Endodermal cell (in vitro differentiated cells): ENCODE measurements around the gene ARHGEF40. TPM values are rescaled to one million over a fixed set of nuclear protein-coding genes. Genes with fewer than 3 reads are reported as not detected.

Source experiments
- DNase-seq: peaks from one replicate; pipeline ENCODE4 v3.0.0-alpha.2; 2017
- H3K27ac ChIP-seq: 2 replicates; pipeline ENCODE4 v1.5.1; 2013; ENCODE audit warnings: mild to moderate bottlenecking, low read depth, low read length, moderate library complexity
- H3K27me3 ChIP-seq: 2 replicates; pipeline ENCODE4 v1.6.1; 2013; ENCODE audit warnings: mild to moderate bottlenecking, low read length, moderate library complexity; ENCODE audit not compliant: insufficient read depth, control insufficient read depth, poor library complexity, severe bottlenecking
- H3K36me3 ChIP-seq: 2 replicates; pipeline ENCODE4 v1.7.0; 2013; ENCODE audit warnings: mild to moderate bottlenecking, low read length, moderate library complexity; ENCODE audit not compliant: control insufficient read depth, insufficient read depth
- H3K4me1 ChIP-seq: one replicate; pipeline ENCODE4 v1.7.0; 2013; ENCODE audit warnings: low read length; ENCODE audit not compliant: control insufficient read depth, insufficient read depth
- H3K4me3 ChIP-seq: 2 replicates; pipeline ENCODE4 v1.5.1; 2013; ENCODE audit warnings: mild to moderate bottlenecking, low read length, moderate library complexity
- H3K9ac ChIP-seq: 2 replicates; pipeline ENCODE4 v1.6.1; 2013; ENCODE audit warnings: mild to moderate bottlenecking, low read length, moderate library complexity; ENCODE audit not compliant: poor library complexity, severe bottlenecking; ENCODE audit errors: extremely low read depth
- H3K9me3 ChIP-seq: 2 replicates; pipeline ENCODE4 v1.6.1; 2013; ENCODE audit warnings: mild to moderate bottlenecking, low read length, moderate library complexity; ENCODE audit not compliant: control insufficient read depth
- H3K27ac Mint-ChIP-seq: 2 replicates; pipeline ENCODE4 v1.8.0; 2020; ENCODE audit warnings: mixed read lengths
- H3K27me3 Mint-ChIP-seq: 2 replicates; pipeline ENCODE4 v1.8.0; 2021; ENCODE audit warnings: mild to moderate bottlenecking, mixed read lengths; ENCODE audit not compliant: insufficient read depth
- H3K36me3 Mint-ChIP-seq: 2 replicates; pipeline ENCODE4 v1.8.0; 2020; ENCODE audit warnings: low read depth, mixed read lengths
- H3K4me1 Mint-ChIP-seq: 2 replicates; pipeline ENCODE4 v1.8.0; 2020; ENCODE audit warnings: mixed read lengths
- H3K4me3 Mint-ChIP-seq: 2 replicates; pipeline ENCODE4 v1.8.0; 2020; ENCODE audit warnings: mild to moderate bottlenecking, moderate library complexity, mixed read lengths
- H3K9me3 Mint-ChIP-seq: 2 replicates; pipeline ENCODE4 v1.8.0; 2020; ENCODE audit warnings: mild to moderate bottlenecking, mixed read lengths
- CTCF ChIP-seq: fragments of 200-600 bp; sonication (generic); conservative IDR thresholded peaks from 2 replicates; pipeline ENCODE4 v1.5.0; 2021; ENCODE audit warnings: antibody characterized with exemption, mild to moderate bottlenecking
- WGBS, 2 experiments: methylation state at CpG; one replicate each; pipeline versions ENCODE4 v1.1.5 to v1.1.7; 2013; ENCODE audit warnings: missing lambda C conversion rate in 2 of 2, mixed read lengths in 1 of 2; ENCODE audit not compliant: insufficient coverage in 1 of 2, insufficient read length in 1 of 2; 5-methylcytosine and 5-hydroxymethylcytosine counted together
- total RNA-seq, 2 donors: library from RNA; stranded (reverse); fragmentation: NEBNext Ultra II Directional in 1 of 2; extraction: Animal tissue kit (Norgen Biotek cat#: 25700) in 1 of 2; gene quantifications; 2 replicates in 1 of 2; 3 replicates in 1 of 2; pipeline ENCODE4 v1.2.1, GENCODE V29; 2021

ARHGEF40 gene
- total RNA-seq, 2 donors from 2014 or later = 71.1 to 73.5 TPM

- Histone ChIP-seq H3K9me3 (no peaks in the 10 kb centered on the region), H3K4me3 (peak overlapping the region; percentile 81), H3K27me3 (peaks cover 11% of the 10 kb centered on the region), H3K36me3 (no peaks in the 10 kb centered on the region), H3K27ac (peak overlapping the region; percentile 17), H3K9ac (no peak overlapping the region), H3K4me1 (no peaks in the 10 kb centered on the region)
- DNase-seq = peak; percentile 89
- TF ChIP-seq CTCF = peak; percentile 22
- Mint-ChIP-seq H3K9me3 (no peaks in the 10 kb centered on the region), H3K4me1 (peaks cover 39% of the 10 kb centered on the region), H3K27me3 (peaks cover 33% of the 10 kb centered on the region), H3K4me3 (peak overlapping the region; percentile 65), H3K36me3 (peaks cover 15% of the 10 kb centered on the region), H3K27ac (peak overlapping the region; percentile 97)
- WGBS, 2 experiments = 7 to 22% methylated on average over 9 to 51 of the region's 58 CpGs
Measured at GRCh38 chr14:21025371-21026273, 44.5 kb upstream of the ARHGEF40 start.

GRCh38 chr14:21026274-21026987 is 43.7 kb upstream of the ARHGEF40 start:
- peaks cover 33% of the 10 kb centered on the region for H3K27me3 Mint-ChIP-seq
- Histone ChIP-seq H3K4me3 (peak overlapping the region; percentile 60), H3K9ac (no peak overlapping the region), H3K36me3 (no peaks in the 10 kb centered on the region), H3K27ac (no peak overlapping the region), H3K9me3 (no peaks in the 10 kb centered on the region), H3K4me1 (no peaks in the 10 kb centered on the region), H3K27me3 (peaks cover 11% of the 10 kb centered on the region)
- H3K9me3 Mint-ChIP-seq = no peaks in the 10 kb centered on the region
- peaks cover 39% of the 10 kb centered on the region for H3K4me1 Mint-ChIP-seq
- DNase-seq = peak; percentile 55
- TF ChIP-seq CTCF = no peak
- H3K36me3 Mint-ChIP-seq = peaks cover 9% of the 10 kb centered on the region
- WGBS, 2 experiments = 64% methylated on average over 6 of the region's 7 CpGs; no CpG with 5 or more reads in 1 of the 2 experiments
- H3K4me3 Mint-ChIP-seq = peak overlapping the region; percentile 65
- no peak overlapping the region for H3K27ac Mint-ChIP-seq

- no peaks in the 10 kb centered on the region for H3K9me3 Mint-ChIP-seq
Measured at GRCh38 chr14:21026988-21027315, 43.2 kb upstream of the ARHGEF40 start.

More at GRCh38 chr14:21026988-21027315, 43.2 kb upstream of the ARHGEF40 start:
- H3K4me3 ChIP-seq = no peak overlapping the region
- Mint-ChIP-seq H3K27me3 (peaks cover 30% of the 10 kb centered on the region), H3K4me1 (peaks cover 39% of the 10 kb centered on the region), H3K27ac (no peak overlapping the region), H3K36me3 (peaks cover 4% of the 10 kb centered on the region), H3K4me3 (peak overlapping the region; percentile 28)
- no peaks in the 10 kb centered on the region for H3K36me3 ChIP-seq
- H3K27me3 ChIP-seq = peaks cover 11% of the 10 kb centered on the region
- H3K9me3 ChIP-seq = no peaks in the 10 kb centered on the region
- 57 to 65% methylated on average over 2 to 3 of the region's 3 CpGs for WGBS, 2 experiments
- no peak overlapping the region for H3K27ac ChIP-seq
- H3K9ac ChIP-seq = no peak overlapping the region
- TF ChIP-seq CTCF = no peak
- DNase-seq = peak; percentile 51
- H3K4me1 ChIP-seq = no peaks in the 10 kb centered on the region
